Cardiac fibroblast (primary cell): ENCODE data around the gene RBM20.

Experiments
- DNase-seq, 2 donors: peaks; one replicate each; pipeline versions ENCODE4 v3.0.0 to v3.0.0-alpha.2; 2010; ENCODE audit warnings: low read depth in 2 of 2
- H3K4me3 ChIP-seq, 2 donors: replicated peaks in 1 of 2; 1 replicate in 1 of 2; 2 replicates in 1 of 2; pipeline ENCODE4 v1.5.1; 2011; ENCODE audit warnings: low read depth in 2 of 2, low read length in 2 of 2, mild to moderate bottlenecking in 2 of 2, moderate library complexity in 1 of 2
- TF ChIP-seq, protein P1 (sequence below): IDR thresholded peaks from one replicate; pipeline ENCODE4 v1.5.1; 2011; ENCODE audit warnings: low read depth, mild to moderate bottlenecking, low read length, inconsistent platforms

The RBM20 gene

DNA sequence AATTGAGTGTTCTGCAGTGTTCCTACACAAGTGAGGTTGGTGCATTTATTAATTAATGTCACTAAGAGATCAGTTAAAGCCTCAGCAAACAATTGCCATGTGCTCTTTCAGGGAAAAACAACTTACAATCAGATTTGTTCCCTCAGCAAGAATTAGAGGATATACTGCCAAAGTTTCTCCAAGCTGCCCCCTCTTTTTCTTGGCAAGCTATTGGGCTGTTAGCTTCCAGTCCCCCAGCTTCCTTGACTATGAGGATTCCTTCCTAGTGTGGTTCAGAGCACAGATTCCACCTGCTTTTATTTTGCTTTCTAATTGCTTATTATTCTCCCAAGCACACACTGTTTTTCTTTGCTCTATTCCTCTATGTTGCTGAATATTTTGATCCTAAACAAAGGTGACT lies 112.7 kb downstream of the RBM20 start:
- DNase-seq, result no peak
- H3K4me3 ChIP-seq, result no peak overlapping the region
- TF ChIP-seq, protein P1, sequence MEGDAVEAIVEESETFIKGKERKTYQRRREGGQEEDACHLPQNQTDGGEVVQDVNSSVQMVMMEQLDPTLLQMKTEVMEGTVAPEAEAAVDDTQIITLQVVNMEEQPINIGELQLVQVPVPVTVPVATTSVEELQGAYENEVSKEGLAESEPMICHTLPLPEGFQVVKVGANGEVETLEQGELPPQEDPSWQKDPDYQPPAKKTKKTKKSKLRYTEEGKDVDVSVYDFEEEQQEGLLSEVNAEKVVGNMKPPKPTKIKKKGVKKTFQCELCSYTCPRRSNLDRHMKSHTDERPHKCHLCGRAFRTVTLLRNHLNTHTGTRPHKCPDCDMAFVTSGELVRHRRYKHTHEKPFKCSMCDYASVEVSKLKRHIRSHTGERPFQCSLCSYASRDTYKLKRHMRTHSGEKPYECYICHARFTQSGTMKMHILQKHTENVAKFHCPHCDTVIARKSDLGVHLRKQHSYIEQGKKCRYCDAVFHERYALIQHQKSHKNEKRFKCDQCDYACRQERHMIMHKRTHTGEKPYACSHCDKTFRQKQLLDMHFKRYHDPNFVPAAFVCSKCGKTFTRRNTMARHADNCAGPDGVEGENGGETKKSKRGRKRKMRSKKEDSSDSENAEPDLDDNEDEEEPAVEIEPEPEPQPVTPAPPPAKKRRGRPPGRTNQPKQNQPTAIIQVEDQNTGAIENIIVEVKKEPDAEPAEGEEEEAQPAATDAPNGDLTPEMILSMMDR, result no peak

DNA sequence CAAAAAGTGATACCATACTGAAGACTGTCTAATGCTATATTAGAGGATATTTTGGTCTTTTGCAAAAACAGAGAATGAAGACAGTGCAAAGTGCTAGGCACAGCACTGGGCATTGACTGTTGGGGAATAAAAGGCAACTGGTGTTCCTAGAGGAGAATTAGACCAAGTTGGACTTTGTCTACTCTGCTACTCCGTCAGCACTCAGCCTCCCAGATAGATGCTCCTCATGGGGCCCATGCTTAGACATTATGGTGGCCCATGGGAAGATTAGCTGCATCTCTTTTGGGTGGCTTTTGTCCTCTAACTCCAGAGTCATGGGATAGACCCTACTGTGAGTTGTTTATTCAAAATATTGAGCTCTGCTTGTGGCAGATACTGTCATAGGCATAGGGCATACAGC lies 113.5 kb downstream of the RBM20 start:
- TF ChIP-seq, protein P1, result no peak
- DNase-seq, result no peak
- no peak overlapping the region for H3K4me3 ChIP-seq

GRCh38 chr10:110758128-110758765 lies 114.1 kb downstream of the RBM20 start:
- TF ChIP-seq, protein P1, result no peak
- no peak for DNase-seq
- no peak overlapping the region for H3K4me3 ChIP-seq

GRCh38 chr10:110758898-110759297 lies 114.8 kb downstream of the RBM20 start:
- no peak overlapping the region for H3K4me3 ChIP-seq
- TF ChIP-seq, protein P1, result no peak
- peak; percentile 37 to 66 for DNase-seq

DNA sequence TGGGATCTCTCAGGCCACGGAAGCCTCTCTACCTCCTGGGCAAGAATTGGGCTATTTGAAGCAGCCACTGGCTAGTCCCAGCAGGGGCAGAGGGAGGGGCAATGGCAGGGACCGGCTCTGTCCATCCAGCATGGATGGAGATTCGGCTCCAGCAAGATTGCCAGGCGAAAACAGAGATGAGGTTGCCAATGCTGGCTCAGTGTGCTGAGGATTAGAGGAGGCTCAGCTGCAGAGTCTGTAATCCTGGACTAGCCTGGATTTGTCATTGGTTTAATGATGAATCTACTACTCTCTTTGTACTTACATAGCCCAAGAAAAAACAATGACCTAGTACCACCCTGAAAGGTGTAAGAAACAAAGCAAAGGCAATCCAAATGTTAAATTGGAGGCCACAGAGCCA lies 115.4 kb downstream of the RBM20 start:
- H3K4me3 ChIP-seq, result no peak overlapping the region
- TF ChIP-seq, protein P1, result no peak
- no peak for DNase-seq

GRCh38 chr10:110762109-110762848 lies 118.1 kb downstream of the RBM20 start:
- H3K4me3 ChIP-seq, result no peak overlapping the region
- no peak for DNase-seq
- TF ChIP-seq, protein P1, result no peak
